Skin of body (tissue), 2 donors: ENCODE data around the gene CAMP. TPM values are rescaled to one million over a fixed set of nuclear protein-coding genes. Genes with fewer than 3 reads are reported as not detected.

Experiments
- DNase-seq: peaks from one replicate; lab custom pipeline; 2025; lab: John Stamatoyannopoulos, UW
- total RNA-seq: library from RNA; depleted of rRNA; stranded (reverse); fragments of >200 nt; gene quantifications from one replicate; pipeline ENCODE4 v1.2.3, GENCODE V29; 2014

Gene CAMP
- total RNA-seq, 1 donor from 2014 or later: 18.3 TPM

DNA sequence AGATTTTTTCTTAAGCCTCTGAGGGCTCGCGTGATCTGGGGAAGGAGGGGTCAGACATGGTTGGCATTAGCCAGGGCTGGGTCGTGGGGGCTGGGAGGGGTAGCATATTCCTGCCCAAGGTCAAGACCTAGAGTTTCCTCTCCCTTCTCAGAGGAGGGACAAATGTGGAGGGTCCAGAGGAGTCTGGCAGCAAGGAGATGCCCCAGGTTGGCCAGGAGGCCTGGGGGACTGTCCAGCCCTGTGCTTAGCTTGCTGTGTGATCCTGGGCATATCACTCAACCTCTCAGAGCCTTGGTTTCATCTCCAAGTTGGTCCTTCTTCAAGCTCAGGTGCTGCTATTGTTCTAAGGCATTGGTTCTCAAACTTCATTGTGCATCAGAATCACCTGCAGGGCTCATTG lies 9.1 kb upstream of the CAMP start:
- DNase-seq: no peak

DNA sequence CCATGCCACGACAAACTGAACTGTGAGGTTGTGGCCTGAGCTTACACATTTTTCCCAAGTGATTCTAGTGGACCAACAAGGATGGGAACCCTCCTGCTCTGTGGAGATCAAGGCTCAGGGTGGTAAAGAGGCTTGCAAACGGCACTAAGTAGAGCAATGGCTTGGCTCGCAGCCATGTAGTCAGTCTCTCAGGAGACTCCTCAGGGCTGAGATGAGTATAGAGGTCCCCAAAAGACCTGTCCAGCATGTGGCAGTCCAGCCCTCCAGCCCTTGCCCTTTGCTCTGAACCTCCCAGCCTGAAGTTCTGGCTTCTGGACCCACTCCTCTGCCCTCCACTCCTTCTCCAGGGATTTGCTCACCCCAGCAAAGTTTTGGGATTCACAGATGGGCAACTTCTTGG lies 8.3 kb upstream of the CAMP start:
- DNase-seq: no peak

DNA sequence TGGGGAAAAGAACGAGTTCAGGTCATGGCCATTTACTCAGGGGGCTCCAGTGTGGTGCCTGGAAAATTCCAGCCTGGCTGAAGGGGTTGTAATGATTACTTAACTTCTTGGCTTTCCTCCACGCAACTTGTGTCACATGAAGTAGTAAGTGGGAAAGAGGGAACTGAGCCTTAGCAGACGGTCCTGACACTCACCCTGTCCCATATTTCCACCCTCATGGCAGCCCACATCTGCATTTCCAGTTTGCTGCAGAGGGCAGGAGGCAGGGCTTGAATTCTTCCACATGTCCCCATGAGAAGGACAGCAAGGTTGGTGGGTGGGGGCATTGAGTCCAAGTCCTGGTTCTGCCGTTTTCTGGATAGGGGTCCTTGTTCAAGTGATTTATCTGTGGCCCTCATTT lies 7.8 kb upstream of the CAMP start:
- peak; percentile 36 for DNase-seq

DNA sequence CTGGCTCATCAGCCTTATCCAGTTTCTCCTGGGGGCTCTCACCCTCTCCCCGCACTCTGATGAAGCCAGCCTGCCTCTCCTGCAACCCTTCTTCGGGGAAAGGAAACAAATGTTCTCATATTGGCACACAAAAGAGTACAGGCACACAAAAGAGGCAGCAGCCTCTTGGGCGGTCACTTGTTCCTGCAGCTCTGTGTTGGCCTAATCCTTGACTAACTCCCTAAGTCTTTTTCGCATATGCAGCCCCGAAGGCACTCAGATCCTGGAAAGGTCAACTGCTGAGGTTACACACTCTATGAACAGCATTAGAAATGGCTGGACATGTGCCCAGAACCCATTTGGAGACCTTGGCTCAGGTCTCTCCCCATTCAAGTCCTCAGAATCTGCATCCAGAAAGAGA lies 7.4 kb upstream of the CAMP start:
- no peak for DNase-seq

DNA sequence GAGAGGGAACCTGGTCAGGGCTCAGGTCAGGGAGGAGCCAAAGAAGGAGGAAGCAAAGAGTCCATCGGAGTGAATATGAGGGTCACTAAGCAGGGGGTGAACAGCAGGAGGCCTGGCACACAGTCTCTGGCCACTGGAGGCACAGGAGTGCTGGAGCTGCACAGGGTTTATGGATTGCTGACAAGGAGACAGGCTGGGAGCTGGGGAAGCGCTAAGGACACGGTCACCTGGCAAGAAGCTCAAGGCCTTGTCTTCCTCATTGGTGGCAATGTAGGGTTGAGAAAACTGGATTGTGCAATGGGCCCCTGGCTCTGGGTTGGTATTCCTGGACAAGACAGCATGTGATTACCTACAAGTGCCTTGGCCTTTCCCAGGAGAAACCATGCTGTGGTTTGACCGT lies 5.8 kb upstream of the CAMP start:
- no peak for DNase-seq

DNA sequence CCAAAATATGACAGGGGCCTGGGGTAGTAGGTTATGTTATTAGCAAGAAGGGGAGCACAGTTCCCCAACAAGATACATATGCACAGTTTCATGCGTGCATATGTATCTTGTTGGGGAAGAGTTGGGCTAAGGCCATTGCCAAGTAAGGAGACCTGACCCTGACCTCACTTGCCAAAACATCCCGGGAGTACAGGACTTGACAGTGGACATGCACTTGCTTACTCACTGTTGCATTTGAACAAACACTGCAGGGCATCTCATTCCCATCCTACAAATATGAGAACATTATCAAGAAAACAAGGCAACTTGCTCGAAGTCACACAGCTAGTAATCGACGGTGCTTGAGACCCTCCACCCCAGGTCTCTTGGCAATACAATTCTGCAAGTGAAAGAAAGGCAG lies 4.8 kb upstream of the CAMP start:
- no peak for DNase-seq

DNA sequence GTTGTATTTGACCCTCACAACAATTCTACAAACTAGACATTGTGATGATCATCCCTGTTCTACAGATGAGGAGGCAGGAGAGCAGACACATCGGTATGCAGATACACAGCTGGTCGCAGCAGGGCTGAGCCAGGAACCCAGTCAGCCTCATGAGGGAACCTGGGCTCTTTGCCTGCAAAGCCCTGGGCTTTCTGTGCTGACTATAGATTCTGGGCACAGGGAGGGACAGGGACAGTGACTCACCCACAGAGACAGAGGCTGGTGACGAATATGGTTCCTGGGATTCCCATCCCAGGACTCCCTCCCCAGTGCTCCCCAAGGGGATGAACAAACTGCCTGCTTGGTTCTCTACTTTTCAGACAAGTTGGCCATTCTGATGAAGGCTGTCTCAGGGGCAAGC lies 3.8 kb upstream of the CAMP start:
- DNase-seq: no peak

DNA sequence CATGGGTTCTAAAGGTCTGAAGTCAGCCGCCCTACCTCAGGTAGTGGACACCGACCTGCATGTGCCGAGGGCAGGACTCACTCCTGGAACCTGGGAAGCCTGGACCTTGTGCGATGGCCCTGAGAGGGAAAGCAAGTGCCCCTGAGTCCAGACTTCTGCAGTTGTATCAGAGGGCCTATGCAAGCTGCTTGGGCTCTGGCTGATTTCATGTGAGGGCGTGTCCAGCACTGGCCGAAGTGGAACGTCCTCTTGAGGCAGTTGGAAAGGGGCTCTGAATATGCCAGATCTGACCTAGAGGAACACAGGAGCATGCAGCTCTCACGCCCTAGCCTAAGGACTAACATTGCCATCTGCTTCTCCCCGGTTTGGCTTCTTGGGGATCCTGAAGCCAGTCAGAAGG lies 2.5 kb upstream of the CAMP start:
- no peak for DNase-seq

DNA sequence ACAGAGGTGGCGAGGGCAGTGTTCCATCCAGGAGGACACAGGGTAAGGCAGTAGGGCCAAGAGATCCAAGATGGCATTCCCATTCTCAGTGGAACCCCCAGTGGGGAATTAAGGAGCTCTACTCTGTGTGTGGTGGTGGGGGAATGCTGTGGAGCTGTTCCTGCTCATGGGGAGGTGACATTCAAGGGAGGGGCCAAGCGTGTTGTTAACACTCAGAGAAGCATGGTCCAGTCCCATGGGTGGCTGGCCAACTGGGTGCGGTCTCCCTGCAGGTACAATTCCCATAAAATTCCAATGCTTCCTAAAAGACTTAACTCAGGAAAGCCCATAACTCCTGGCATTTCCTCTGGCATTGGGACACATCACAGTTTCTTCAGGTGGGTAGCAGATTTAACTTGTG lies 2.3 kb downstream of the CAMP start:
- no peak for DNase-seq

DNA sequence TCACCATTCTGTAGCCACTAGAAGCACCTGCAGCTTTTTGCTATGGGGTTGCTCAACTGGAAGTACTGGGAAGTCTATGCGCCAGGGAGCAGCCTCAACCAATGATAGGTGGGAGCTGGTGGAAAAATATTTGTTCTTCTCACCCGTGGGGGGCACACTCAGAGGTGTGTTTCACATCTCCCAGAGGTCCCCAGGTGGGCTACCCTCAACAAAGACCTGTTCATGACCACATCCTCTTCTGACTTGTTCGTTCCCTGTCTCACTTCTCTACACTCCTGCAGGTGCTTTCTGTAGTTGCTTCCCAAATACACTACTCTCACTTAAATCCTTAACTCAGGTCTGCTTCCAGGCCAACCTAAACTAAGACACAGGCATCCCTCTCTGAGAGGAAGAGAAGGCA lies 3.6 kb downstream of the CAMP start:
- DNase-seq: no peak

DNA sequence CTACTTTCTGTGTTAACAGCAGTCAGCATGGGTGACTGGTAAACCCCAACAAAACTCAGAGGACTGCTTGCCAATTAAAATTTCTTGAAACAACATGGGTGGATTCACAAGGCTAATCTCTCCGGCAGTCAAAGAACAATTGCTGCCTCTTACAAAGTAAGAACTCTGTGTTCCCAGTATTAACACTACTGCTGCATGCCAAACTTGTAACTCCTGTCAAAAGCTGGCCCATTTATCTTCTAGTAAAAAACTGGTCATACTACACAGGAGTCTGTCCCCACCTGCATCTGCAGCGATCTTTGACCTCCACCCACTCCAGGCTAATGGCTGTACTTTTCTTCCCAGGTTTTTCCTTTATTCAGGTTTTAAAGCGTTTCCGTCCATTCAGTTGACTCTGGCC lies 8.9 kb downstream of the CAMP start:
- no peak for DNase-seq

DNA sequence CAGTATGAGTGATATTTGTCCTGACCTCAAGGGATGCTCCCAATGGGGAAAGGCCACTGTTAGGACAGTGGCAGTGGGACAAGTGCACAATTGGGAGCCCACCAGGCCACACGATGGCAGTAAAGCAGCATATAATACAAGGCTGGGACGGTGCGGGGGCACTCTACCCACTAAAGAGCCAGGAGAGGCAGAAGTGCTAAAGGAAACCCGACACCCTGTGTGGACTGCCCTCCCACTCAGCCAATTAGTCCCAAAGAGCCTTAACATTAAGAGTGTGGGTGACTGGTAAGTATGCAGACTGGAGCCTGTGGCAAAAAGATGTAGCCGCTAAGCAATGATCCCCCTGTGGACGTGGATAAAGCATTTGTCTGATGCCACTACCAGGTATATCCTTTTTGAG lies 9.4 kb downstream of the CAMP start:
- peak; percentile 33 for DNase-seq

DNA sequence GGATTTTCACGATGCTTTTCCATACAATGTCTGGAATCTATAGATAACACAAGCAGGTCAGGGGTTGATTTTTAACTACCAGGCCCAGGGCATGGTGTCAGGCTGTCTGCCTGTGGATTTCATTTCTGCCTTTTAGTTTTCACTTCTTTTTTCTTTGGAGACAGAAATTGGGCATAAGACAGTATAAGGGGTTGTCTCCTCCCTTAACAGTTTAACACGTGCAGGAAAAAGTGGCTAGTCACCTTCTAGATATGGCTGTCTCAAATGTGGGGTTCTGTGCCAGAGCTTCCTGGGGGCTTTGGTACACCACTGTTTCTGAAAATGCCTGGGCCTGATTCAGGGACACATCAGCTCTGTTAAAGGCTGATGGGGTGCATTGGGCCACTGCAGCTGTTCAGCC lies 10.2 kb downstream of the CAMP start:
- no peak for DNase-seq

DNA sequence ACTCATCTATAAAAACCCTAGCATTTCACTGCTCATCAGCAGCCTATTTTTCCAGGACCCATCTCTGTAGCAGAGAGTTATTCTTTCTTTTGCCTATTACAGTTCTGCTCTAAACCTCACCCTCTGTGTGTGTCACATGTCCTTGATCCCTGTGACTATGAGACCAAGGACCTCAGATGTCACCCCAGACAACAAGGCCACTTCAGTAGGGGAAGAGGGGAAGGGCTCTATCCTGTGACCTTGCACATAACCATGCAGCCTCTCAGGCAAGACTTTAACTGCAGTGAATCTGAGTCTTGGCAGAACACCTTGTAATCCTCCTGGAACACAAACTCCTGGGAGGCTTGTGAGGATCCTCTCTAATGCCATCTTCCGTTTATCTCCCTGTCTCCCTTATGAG lies 13.2 kb downstream of the CAMP start:
- DNase-seq: no peak

DNA sequence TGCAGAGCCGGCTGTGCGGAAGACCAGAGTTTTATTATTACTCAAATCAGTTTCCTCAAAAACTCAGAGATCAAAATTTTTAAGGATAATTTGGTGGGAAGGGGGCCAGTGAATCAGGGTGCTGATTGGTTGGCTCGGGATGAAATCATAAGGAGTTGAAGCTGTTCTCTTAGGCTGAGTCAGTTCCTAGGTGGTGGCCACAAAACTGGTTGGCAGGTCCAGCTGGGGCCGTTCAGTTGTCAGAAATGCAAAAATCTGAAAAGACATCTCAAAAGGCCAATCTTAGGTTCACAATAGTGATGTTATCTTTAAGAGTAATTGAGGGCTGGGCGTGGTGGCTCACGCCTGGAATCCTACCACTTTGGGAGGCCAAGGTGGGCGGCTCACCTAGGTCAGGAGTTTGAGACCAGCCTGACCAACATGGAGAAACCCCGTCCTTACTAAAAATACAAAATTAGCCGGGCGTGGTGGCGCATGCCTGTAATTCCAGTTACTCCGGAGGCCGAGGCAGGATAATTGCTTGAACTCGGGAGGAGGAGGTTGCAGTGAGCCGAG lies 15.3 kb downstream of the CAMP start:
- DNase-seq: no peak

DNA sequence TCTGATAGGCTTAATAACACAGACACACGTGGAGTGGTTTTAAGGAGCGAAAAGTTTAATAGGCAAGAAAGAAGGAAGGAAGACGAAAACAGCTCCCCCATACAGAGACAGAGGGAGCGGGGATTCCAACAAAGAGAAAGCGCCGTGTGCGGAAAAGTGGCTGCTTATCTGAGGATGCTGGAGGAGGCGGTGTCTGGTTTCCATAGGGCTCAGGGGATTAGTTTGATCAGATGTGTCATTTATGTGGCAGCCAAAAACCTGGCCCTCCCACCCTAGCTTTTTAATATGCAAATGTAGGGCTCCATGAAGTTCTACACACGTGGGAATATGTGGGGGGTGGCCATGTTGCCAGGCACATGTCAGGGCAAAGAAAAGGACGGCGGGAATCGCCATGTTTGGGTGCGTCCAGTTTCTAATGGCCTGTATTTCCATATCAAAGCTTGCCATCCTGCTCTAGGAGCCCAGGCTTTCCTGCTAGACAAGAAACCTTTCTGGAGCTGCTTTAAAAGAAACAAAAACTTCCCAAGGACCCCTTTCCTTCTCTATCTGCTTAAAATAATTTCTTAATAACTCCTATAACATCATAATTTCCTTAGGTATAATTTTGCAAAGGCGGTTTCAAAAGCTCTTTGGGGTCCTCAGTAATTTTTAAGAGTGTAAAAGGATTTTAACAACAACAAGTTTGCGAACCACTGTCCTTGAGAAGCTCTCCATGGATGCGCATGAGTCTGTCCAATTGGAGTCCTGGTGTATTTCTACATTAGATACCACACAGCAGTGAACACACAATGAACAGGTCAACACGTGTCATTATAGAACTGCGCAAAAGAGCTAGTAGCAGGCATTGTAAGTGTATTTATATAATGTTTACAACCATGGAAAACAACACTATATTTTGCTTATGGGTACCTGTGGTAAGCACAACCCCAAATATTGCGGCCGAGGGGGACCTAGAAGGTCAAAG lies 17.0 kb downstream of the CAMP start:
- DNase-seq: no peak

DNA sequence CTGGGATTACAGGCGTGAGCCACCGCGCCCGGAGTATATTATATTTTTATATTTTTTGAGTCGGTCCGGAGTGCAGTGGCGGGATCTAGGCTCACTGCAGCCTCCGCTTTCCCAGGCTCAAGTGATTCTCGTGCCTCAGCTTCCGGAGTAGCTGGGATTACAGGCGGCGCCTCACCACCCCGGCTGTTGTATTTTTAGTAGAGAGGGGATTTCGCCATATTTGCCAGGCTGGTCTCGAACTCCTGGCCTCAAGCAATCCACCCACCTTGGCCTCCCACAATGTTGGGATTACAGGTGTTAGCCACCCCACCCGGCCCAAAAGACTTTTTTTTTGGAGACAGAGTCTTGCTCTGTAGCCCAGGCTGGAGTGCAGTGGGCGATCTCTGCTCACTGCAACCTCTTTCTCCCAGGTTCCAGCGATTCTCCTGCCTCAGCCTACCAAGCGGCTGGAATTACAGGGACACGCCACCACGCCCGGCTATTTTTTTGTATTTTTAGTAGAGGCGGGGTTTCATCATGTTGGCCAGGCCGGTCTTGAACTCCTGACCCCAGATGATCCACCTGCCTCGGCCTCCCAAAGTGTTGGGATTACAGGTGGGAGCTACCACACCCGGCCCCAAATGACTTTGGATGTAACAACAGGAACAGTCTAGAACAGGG lies 18.6 kb downstream of the CAMP start:
- no peak for DNase-seq

DNA sequence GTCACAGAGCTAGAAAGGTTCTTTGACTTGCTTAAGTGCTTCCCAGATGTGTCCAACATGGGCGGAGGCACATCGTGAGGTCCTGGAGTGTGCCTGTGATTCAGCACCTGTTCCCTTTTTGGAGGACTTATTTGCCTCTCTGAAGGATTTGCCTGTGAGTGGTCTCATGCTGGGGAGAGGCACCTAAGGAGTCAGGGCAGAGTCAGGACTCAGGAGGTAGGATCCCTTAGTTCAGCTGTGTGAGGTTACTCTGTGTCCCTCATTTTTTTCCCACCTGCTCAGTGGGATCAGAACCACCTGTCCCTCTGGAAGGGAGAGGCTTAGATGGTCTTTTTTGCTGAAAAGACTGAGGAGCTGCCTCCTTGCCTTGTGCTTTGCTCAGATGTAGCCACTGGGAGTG lies 20.6 kb downstream of the CAMP start:
- no peak for DNase-seq

DNA sequence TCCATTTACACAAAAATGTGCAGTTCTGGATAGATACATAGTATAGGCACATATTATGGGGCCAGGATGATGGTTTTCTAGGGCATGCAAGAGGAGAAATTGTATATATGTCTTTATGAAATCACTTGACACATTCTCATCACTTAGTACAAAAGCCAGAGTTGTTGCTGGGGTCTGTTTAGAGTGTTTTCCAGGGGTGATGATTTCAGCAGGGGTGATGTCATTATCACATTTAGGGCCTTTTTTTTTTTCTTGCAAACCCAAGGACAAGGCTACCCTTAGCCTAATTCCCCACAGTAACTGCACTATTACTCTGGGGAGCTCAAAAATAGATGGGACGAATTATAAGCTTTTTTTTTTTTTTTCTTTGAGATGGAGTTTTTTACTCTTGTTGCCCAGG lies 21.2 kb downstream of the CAMP start:
- DNase-seq: no peak

DNA sequence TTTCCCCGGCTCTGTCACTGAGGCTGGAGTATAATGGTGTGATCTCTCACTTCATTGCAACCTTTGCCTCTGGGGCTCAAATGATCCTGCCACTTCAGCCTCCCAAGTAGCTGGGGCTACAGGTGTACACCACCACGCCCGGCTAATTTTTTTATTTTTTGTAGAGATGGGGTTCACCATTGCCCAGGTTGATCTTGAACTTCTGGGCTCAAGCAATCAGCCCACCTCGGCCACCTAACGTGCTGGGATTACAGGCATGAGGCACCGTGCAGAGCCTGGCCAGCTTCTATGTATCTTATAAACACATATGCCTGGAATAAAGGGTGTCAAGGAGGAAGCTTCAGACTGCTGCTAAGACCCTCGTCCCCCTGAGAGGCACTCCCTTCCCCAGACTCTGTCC lies 21.8 kb downstream of the CAMP start:
- DNase-seq: no peak

DNA sequence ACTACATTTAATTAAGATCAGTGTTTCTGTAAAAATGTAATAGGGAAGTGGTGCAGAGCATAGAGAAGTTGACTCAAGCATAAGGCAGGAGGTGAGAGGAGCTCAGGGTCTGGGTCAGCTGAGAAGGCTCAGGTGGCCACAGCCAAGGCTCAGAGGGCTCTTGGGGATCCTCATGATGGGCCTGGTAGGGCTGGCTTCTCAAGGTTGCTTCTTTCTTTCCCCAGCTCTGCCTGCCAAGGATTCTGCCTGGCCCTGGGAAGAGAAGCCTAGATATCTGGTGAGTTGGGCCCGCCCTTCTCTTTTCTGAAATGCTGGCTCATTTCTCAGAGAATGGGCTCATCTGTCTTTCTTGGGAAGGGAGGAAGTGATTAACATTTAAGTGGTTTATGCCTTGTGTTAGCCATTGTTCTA lies 24.1 kb downstream of the CAMP start:
- DNase-seq: peak; percentile 60

DNA sequence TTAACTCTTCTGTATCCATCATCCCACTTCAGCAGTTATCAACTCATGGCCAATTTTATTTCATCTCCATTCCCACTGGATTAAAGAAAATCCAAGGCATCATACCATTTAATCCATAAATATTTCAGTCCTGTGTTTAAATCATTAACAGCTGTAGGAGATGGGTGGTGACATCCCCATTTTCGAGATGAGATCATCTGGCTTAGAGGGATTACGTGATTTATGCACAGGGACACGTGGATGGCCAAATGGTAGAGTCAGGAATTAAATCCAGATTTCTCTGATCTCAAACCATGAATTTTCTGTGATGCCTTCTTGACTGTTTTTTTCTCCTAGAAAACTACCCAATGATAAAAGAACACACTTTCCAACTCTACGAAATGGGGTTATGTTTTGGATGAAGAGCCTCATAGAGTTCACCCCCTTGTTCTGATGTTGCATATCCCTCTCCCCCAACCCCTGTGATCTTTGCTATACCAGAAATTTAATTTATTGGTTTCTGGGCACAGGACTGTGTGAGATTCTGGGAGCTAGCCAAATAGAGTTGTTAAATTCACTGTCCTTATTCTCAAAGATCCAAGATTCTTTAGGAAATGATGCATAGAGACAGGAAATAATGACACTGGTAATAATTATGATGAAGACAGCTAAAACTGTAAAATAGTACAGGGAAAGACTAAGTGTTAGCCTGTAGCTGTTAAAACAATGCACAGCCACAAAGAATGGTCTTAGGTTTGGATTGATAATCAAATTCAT lies 25.0 kb downstream of the CAMP start:
- DNase-seq: peak; percentile 94
